Astrocyte of the hippocampus (primary cell): Measurements from ENCODE around the gene SELL.
"Not testable (repeated sequence)": the region's sequence is repeated elsewhere in the genome, so short reads cannot be mapped to it uniquely, and the experiment has no call there.

Experiments used
- DNase-seq: peaks from one replicate; pipeline ENCODE4 v3.0.0; 2011; ENCODE audit warnings: low read depth, low spot score

Gene SELL

DNA sequence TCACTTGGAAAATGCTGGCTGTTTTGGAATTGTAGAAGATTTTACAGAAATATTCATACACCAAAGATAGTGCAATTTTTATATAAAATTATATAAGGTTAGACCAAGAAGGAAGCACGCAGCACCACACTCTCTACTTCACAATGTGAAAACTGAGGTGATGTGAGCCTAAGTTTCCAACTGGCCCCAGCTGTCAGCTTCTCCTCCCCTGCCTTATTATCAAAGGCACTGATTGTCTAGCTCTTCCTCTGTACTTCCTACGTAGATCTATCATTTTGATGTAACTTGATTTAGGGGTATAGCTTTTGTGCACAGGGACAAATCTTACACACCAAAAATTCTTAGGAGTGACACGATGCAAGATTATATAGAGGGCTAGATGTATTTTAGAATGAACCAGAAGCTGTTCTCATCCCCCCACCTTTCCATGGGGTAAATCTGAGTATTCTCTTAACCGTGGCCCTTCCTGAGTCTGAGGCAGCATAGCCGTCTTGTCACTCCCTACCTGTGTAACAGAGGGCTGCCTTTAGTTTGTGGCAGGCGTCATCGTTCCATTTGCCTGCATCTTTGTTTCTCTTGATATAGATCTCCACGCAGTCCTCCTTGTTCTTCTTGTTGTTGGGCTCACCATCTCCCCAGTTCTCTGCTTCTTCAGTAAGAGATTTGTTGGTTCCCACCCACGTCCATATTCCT, 3.4 kb downstream of the SELL start:
- DNase-seq, result no peak

DNA sequence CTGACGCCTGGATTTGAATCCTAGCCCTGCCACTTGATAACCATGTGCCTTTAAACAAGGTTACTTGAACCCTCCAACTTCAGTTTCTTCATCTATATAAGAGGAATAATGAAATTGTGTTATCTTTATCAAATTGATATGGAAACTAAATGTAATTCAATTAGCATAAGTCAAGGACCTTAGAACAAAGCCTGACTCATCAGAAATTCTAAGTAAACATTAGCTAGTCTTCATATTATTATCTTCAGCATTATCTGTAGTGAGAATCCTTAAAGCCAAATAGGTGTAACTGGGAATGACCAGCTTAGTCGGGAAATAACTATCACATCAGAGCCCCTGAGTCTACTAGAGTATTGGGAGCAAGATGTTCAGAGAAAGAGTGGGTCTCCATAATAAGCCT, 6.6 kb downstream of the SELL start:
- DNase-seq, result no peak

DNA sequence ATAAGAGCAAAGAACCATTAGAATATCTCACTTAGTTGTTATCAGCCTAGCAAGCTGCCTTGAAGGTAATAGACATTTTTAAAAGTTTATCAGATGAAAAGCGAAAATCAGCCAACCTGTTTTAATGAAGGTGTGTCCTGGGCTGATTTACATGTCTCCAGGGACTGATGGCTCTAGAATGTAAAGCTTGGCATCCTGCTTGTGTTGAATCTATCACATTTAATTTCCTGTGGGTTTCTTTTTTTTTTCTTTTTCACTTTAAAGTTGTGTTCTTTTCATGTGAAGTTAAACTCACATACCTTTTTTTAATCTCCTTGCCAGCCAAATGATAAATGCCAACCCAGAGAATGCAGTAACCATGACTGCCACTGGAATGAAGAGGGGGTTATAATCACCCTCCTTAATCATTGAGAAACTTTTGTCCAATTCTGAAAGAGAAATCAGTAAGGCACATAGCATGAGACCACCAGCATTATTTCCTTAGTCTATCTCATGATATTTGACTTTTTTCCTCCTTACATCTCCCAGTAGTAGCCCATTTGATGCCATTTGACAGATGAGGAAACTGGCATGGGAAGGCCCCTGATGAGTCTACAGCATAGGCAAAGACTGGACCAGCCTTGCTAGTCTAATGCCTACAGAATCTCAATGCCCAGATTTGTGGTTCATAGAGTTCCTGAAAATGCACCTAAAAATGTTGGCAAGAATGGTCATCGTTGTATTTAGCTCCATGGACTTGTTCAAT, 10.0 kb downstream of the SELL start:
- no peak for DNase-seq

DNA sequence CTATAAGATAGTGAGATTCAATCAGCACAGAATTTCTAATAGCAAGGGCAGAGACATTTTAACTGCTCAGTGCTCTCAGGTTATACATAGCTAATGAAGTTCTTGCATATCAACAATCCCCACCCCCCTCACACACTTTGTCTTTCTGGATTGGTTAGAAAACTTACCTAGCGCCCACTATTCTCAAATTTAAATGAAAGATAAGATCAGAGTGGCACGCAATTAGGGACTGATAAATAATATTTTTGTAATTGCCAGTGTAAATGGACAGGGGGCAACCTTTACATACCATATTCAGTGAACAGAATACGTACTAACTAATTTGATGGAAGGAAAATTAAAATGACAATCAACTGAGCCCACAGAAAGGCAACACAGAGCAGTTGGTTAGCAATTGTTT, 11.7 kb downstream of the SELL start:
- DNase-seq, result no peak

- DNase-seq, result no peak
Measured at GRCh38 chr1:169698976-169699375, 12.4 kb downstream of the SELL start.

GRCh38 chr1:169697755-169698154, 13.7 kb downstream of the SELL start:
- DNase-seq, result no peak

- DNase-seq, result no peak
Measured at GRCh38 chr1:169696273-169697100, 14.9 kb downstream of the SELL start.

- DNase-seq, result no peak
Measured at GRCh38 chr1:169694304-169695075, 16.9 kb downstream of the SELL start.

- DNase-seq, result no peak
Measured at GRCh38 chr1:169692756-169693460, 18.5 kb downstream of the SELL start.

GRCh38 chr1:169690489-169690888, 20.9 kb downstream of the SELL start:
- no peak for DNase-seq

GRCh38 chr1:169689395-169689794, 22.0 kb downstream of the SELL start:
- DNase-seq, result no peak

GRCh38 chr1:169688377-169688776, 23.0 kb downstream of the SELL start:
- DNase-seq, result not testable (repeated sequence)

DNA sequence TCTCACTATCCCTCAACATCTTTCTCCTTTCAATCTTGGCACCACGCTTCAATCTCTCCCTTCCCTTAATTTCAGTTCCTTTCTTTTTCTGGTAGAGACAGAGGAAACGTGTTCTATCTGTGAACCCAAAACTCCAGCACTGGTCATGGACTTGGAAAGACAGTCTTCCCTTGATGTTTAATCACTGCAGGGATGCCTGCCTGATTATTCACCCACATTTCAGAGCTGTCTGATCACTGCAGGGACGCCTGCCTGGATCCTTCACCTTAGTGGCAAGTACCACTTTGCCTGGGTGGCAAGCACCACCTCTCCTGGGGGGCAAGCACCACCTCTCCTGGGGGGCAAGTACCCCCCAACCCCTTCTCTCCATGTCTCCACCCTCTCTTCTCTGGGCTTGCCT, 27.8 kb downstream of the SELL start:
- no peak for DNase-seq

GRCh38 chr1:169683168-169683567, 28.3 kb downstream of the SELL start:
- not testable (repeated sequence) for DNase-seq

- no peak for DNase-seq
Measured at GRCh38 chr1:169682071-169682470, 29.3 kb downstream of the SELL start.

DNA sequence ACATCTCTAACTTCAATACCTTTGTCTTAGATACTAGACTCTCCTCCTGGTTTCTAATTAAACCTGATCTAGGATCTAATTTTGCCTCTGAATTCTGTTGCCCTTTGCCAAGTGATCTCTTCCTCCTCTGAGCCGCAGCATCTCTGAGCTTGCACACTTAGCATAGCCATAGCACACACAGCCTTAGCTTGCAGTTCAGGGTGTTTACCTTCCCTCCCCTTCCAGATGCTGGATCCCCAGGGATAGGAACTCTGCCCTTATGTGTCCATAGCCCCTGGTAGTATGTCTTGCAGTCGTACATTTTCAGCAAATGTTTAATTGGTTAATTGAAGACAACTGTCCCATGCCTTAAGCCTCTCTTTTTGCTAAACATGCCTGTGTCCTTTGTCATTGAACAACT, 30.3 kb downstream of the SELL start:
- DNase-seq, result no peak

- no peak for DNase-seq
Measured at GRCh38 chr1:169680377-169681019, 30.9 kb downstream of the SELL start.

DNA sequence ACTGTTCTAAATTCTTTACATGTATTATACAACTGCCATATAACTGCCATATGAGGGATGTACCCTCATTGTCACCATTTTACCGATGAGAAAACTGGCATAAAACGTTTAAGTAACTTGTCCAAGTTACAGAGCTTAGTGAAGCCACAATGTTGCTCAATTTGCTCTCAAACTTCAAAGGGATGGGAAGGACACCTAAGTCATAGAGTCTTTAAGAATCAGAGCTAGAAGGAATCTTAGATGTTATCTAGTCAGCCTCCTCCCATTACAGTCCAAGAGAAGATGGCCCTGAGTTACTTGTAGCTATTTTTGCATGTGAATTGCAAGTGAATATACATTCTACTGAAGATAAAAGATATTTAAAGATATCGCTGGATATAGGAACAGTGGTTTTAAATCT, 31.7 kb downstream of the SELL start:
- DNase-seq, result no peak

GRCh38 chr1:169676001-169676400, 35.4 kb downstream of the SELL start:
- DNase-seq, result peak; percentile 62

DNA sequence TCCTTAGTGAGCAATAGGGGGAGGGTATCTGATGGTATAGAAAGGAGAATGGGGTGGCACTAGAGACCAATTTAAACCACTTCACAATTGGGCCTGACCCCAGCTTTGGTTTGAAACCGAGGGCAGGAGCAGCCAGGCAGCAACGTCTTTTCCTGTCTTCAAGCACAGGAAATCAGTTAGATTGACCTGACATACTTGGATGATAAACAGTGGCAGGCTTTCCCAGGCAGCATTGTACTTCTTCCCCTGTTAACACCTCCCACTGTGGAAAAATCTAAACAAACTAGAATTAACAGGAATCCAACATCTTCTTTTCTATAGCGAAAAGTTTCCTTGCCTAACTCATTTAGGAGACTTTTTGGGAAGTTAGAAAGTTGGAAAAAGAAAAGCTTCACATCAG, 40.6 kb downstream of the SELL start:
- DNase-seq, result no peak

- DNase-seq, result not testable (repeated sequence)
Measured at GRCh38 chr1:169670244-169670643, 41.2 kb downstream of the SELL start.
